Body of pancreas (tissue), 4 donors: Measurements from ENCODE around the gene SCN8A.

ENCODE experiments used
- CTCF ChIP-seq, 7 experiments: fragments of 450-650 bp in 4 of 7; fragments of 200-600 bp in 3 of 7; sonication (generic) in 3 of 7; IDR thresholded peaks; one replicate each; pipeline ENCODE4 v1.5.1; 2016 to 2019; ENCODE audit warnings: antibody characterized with exemption in 7 of 7
- POLR2A ChIP-seq, 3 donors: fragments of 450-650 bp; IDR thresholded peaks; one replicate each; pipeline ENCODE4 v1.6.1; 2016; ENCODE audit warnings: antibody characterized with exemption in 3 of 3, mild to moderate bottlenecking in 2 of 3

- TF ChIP-seq CTCF (IDR thresholded peaks at IDR 0.05) (no peak), POLR2A (IDR thresholded peaks at IDR 0.05) (no peak)
These were observed 71.7 kb downstream of the SCN8A start for GRCh38 chr12:51662728-51663154.
